GM10847 (cell line): ENCODE results near the gene PLCG1.

Experiments used
- POLR2A ChIP-seq: IDR thresholded peaks from 2 replicates; pipeline ENCODE4 v1.6.1; 2011; ENCODE audit not compliant: insufficient read length; ENCODE audit errors: extremely low read depth

Gene PLCG1

DNA sequence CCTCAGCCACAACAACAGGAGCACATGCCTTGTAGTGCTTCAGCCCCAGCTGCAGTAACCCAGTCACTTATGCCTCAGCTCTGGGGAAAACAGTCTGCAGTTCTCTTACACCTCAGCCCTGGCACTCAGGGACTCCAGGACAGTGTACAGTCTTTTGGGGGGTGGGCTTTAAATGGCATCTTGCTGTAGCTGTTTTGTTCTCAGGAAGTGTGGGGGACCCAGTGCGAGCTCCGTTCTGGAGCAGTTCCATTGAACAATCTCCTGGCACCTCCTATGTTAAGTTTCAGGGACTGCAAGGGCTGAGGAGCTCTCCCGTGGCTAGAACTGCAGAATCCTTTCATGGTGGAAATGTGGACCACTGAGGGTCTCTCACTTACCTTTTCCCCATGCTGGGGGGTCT, 55.2 kb downstream of the PLCG1 start:
- TF ChIP-seq POLR2A: no peak

DNA sequence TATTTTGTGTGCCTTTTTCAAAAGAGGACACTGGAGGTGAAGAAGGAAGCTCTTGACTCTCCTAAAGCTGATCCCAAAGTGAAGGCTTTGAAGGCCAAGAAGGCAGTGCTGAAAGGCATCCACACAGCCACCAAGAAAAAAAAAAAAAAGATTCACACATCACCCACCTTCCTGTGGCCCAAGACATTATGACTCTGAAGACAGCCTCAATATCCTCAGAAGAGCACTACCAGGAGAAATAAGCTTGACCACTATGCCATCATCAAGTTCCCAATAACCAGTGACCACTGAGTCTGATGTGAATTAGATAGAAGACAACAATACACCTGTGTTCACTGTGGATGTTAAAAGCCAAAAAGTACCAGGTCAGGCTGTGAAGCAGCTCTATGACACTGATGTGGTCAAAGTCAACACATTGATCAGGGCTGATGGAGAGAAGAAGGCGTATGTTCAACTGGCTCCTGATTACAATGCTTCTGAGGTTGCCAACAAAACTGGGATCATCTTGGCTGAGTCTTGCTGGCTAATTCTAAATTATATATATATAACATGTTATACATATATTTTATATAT, 59.4 kb downstream of the PLCG1 start:
- TF ChIP-seq POLR2A: no peak

DNA sequence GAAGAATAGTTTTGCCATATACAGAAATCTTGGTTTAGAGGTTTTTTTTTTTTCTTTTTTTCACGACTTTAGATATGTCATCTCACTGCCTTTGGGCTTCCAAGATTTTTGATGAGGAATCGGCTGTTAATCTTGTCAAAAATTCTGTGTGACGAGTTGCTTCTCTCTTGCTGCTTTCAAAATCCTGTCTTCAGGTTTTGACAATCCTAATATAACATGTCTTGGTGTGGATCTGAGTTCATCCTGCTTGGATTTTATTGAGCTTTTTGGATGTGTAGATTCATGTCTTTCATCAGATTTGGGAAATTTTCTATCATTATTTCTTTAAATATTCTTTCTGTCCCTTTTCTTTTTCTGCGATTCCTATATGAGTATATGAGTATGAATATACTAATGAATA, 61.1 kb downstream of the PLCG1 start:
- TF ChIP-seq POLR2A: no peak

DNA sequence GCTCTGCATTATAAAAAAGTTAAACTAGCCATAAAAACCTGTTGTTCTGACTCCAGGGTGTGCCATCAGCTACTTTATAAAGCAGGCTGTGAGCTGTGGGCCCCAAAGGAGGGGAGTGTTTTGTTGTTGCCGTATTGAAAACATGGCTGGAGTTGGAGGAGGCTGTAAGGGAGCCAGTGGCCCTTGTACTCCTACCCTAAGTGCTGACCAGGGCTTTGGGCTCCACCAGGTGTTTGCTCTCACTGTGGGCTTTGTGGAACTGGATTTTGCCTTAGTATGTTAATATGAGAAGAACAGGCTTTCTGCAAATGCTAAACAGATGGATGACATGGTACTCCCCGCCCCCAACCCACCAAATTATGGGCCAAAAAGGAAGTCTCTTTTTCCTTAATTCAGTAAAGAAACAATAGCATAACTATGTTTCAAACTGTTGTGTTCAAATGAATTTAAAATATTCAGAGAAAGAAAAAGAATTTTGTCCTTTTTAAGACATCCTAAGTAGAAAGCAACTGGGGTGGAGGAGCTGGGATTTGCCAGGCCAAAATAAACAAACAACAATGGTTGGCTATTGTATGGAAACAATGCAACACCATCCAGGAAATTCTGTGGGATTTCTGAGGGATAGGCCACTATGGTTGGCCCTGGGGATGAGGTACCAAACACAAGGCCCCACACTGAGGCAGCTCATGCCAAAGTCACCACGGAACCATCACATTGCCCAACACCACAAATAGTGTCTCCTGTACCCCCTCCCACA, 63.3 kb downstream of the PLCG1 start:
- no peak for TF ChIP-seq POLR2A

DNA sequence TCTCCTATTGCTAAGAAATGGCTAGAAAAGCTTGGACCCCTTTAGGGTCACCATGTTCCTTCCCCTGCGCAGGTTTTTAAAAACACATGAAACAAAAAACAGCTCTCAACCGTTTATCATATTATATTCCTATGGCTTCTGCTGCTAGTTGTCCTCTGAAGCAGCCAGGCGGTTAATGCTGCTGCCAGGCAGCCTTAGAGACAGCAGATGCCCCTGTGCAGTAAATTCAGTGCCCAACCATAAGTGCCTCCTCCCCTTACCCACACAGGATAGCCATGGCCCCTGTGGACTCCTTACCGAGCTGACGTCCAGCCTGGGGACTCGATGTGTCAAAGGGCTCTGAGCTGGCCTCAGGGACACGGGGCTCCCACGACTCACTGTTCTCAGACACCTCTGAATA, 64.4 kb downstream of the PLCG1 start:
- TF ChIP-seq POLR2A: no peak

DNA sequence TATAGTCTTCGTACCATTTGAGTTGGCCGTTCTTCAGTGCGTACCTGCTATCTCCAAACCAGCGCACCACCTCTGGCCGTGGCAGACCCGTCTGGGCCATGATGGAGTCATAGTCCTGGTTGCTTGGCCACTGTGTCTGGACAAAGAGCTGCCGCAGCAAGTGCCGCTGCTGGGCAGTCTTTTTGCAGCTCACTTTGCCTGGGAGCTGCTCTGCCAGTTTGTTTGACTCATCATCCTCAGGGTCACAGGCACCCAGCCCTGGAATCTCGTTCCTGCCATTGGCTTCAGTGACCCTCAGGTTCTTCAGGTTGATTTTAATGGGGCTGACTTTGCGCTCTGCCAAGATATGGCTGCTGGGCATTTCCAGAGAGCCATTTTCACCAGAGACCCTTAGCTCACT, 65.1 kb downstream of the PLCG1 start:
- TF ChIP-seq POLR2A: no peak

DNA sequence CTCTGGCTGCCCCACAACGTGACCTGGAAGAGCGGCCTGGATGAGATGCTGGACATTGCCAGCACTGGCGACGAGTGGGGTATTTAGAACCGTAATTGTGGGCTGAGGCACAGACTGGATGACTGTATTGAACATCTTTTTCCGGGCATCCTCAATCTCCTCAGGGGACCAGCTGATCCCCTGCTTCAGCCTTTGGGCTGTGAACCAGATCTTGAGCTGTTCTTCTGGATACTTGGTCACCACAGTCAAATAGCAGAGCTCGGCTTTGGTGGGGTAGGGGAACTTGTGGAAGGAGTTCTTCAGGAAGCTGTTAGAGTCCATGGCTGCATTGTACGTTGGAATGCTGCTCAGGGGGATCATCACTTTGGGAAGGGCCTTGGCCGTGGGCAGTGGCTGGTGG, 66.3 kb downstream of the PLCG1 start:
- no peak for TF ChIP-seq POLR2A

DNA sequence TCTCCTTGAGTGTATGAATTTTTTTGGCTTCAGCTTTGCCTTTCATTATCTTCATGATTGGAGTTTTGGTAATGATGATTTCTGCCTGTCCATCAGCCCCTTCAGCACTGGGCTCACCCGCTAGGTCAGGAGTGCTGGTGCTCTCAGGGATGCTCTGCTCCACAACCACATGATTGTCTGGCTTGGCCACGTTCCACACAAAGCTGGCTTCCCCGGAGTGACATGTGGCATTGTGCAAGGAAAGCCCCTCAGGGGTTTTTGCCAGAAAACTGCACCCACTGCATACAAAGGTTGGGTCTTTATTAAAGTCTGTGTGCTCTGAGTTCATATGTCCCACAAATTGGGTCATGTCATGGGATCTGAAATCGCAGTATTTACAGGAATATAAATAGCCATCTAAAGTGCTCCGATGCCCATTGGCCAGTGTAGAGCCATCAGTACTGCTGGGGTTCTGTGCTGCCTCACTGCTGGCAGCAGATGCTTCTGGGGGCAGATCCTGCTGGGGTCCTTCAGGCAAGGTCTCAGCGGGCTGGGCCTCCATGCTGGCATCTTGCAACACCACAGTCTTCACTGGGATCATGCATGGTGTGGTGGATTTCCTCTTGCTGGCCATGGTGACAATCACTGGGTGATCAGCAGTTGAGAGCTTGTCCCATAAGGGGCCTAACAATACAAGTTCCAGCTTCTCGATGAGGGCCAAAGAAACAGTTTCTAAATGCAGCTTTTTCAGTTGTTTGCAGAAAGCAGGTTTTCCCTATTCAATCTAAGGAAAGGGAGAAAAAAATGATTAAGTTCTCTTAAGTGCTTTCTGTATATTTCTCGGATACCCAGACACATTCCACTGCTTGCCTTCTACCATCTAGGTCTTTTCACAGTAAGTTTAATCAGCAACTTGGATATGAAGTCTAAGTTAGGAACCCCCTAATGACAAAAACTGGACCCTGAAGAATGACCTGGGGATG, 67.2 kb downstream of the PLCG1 start:
- TF ChIP-seq POLR2A: no peak

DNA sequence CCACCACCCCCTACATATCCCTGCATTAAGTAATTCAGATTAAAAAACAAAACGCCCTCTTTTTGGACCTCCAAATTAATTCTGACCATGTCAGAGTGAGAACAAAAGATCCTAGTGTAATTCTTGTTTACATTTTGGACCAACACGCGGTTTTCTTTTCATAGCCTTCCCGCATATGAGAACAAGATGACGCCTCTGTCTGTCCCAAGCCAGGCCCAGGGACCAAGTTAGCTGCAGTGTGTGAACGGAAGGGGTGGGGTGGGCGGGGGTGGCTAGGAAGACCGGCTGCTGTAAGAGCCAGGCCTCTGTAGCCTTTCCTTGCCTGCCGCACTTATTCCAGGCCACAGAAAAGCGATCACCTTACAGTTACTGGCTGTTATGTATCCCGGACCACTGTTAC, 68.0 kb downstream of the PLCG1 start:
- no peak for TF ChIP-seq POLR2A

DNA sequence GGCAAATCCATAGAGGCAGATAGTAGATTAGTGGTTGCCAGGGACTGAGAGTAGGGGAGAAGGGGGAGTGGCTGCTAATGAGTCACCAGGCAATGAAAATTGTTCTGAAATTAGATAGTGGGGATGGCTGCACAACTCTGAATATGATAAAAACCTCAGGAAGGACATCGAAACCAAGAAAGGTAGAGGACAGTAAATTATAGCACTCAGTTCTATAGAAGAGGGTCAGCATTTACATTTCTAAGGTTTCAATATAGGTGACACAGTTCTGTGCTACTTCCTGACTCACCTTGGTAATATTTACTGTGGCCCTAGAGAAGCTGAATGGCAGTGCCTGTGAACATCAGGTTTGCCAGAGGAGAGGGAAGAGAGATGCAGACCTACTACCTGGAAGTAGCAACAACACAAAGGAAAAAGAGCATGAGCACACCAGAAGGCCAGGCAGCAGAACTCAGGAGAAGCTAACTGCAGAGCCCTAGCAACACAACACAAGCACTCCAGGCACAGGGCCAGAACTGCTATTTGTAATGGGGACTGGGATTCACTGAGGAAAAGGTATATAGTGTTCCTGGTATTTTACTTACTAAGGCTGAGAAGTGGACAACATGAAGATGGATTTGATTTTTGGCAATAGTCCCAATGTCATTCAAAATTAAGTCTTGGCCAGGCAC, 75.9 kb downstream of the PLCG1 start:
- no peak for TF ChIP-seq POLR2A

DNA sequence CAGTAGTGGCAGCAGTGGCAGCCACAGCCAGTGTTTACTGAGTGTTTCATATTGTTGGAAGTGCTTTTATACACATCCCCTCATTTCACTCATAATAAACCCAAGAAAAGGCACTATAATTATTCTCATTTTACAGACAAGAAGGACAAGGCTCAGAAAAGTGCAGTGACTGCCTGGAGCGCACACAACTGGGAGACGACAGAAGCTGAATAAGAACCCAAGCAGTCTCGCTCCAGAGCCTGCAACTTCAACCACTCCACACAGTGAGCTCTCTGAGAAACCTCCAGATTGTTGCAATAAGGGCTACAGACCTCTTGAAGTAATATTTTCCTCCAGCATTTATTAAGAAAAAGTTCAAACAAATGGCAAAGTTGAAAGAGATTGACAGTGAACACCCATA, 76.9 kb downstream of the PLCG1 start:
- TF ChIP-seq POLR2A: no peak

DNA sequence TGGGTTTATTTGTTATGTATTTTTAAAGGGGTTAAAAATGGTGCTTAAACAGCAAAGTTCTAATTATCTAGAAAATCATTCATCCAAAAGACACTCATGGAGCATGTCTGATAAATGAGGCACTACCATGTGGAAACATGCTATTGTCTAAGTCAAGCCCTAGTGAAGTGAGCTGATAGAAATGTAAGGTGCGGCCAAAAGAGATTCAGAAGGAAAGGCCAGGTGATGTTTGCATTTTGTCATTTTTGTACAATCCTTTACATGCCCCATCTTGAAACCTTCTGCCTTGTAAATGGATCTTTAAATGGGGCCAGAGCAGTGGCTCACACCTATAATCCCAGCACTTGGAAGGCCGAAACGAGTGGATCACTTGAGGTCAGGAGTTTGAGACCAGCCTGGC, 77.3 kb downstream of the PLCG1 start:
- no peak for TF ChIP-seq POLR2A

DNA sequence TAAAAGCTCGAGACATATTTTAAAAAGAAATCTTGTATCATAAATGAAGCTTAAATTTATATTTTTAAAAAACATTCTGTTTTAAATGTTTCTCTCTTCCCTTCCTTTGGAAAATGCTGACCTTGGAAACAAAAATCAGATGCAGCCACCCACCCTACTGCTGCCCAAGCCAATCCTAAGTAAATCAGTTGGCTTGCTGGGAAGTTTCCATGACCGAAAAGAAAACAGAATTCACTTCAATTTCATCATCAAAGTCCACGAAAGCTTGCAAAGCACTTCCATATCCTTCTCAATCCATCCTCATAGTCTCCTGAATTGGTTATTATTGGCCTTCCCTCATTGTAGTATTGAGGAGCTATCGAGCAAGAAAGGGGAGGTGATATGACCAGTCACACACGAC, 80.1 kb downstream of the PLCG1 start:
- no peak for TF ChIP-seq POLR2A

DNA sequence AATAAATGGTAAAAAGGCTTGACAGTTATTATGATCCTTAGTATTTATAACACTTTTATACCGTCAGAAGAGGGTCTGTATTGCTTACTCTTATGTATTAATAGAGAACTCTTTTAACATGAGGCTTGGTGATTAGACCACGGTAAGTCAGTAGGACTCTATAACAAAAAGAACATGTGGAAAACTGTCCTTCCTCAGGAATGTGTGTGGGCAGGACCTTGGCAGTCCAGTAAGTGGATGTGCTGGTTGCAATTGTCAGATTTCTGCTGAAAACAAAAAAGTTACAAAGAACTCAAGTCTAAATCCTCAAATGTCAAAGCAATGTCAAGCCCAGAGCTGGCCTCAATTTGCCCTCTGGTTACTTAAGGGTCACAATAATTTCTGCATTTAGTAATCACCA, 81.1 kb downstream of the PLCG1 start:
- no peak for TF ChIP-seq POLR2A

DNA sequence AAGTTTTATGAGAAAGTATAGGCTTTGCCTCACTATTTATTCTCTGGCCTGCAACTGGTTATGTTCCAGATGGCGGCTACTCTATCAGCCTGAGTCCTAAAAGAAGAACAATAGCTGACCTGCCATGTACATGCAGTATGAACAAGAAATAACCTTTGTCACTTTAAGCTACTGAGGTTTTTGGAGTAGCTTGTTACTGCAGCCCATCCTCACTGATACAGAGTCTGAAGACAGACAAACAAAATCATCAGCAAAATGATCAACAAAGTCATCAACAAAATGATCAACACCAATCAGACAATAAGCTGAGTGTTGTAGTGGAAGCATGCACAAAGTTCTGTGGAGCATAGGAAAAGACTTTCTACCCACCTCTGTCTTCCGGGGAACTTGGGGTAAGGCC, 82.5 kb downstream of the PLCG1 start:
- no peak for TF ChIP-seq POLR2A
